Pancreas (tissue), 10 donors: ENCODE data around the gene FTH1. TPM values are rescaled to one million over a fixed set of nuclear protein-coding genes. Genes with fewer than 3 reads are reported as not detected.
A peak's percentile ranks its signal among the peaks of the same experiment; 100 is the strongest.

Experiments
- ATAC-seq, 4 donors: fragments of 200-7000 bp; cut with Tn5 transposase; one replicate each; pipeline versions ENCODE4 v1.8.0 to v1.9.1; 2020; ENCODE audit warnings: mild to moderate bottlenecking in 4 of 4, moderate library complexity in 4 of 4
- DNase-seq, 6 donors: peaks; one replicate each; pipeline ENCODE4 v3.0.0-alpha.2; 2020
- FAIRE-seq: peaks from 2 replicates; lab custom pipeline; 2012; peaks lifted over from hg19 to GRCh38; lab: Jason Lieb, UNC
- H3K27ac ChIP-seq, 4 donors: fragments of 200-600 bp; sonication (generic); 1 replicate in 3 of 4; 2 replicates in 1 of 4; pipeline versions ENCODE4 v1.5.0 to v1.8.0; 2020
- H3K27me3 ChIP-seq, 4 donors: fragments of 200-600 bp; one replicate each; pipeline ENCODE4 v1.8.0; 2021
- H3K36me3 ChIP-seq, 3 donors: fragments of 200-600 bp; sonication (generic) in 1 of 3; one replicate each; pipeline versions ENCODE4 v1.5.0 to v1.8.0; 2020 to 2021
- H3K4me1 ChIP-seq, 3 donors: fragments of 200-600 bp; one replicate each; pipeline ENCODE4 v1.8.0; 2021
- H3K4me3 ChIP-seq, 4 donors: fragments of 200-600 bp; sonication (generic) in 2 of 4; one replicate each; pipeline versions ENCODE4 v1.5.0 to v1.8.0; 2020 to 2021
- H3K9me3 ChIP-seq, 4 donors: fragments of 200-600 bp; one replicate each; pipeline ENCODE4 v1.8.0; 2021
- CTCF ChIP-seq, 4 donors: fragments of 200-600 bp; sonication (generic) in 3 of 4; IDR thresholded peaks; one replicate each; pipeline versions ENCODE4 v1.5.0 to v1.8.0; 2021; ENCODE audit warnings: antibody characterized with exemption in 4 of 4
- WGBS, 2 donors: extraction: QIAGEN DNeasy Blood & Tissue Kit; methylation state at CpG; one replicate each; pipeline ENCODE4 v1.1.7; 2013; 5-methylcytosine and 5-hydroxymethylcytosine counted together
- intact Hi-C, 3 donors: fragments of 100-400 bp; cut with DNase I; formaldehyde crosslinking; loops; one replicate each; pipeline versions ENCODE4 v1.11.1 to v1.14.2; 2022
- polyA plus RNA-seq, 2 donors: library from polyadenylated mRNA; stranded (reverse); fragments of 200-250 nt; gene quantifications; one replicate each; pipeline ENCODE4 v1.2.3, GENCODE V29; 2013
- total RNA-seq, 6 donors: library from RNA; stranded (reverse); fragmentation: NEBNext Ultra II Directional in 4 of 6; extraction: Animal tissue kit (Norgen Biotek cat#: 25700) in 4 of 6; gene quantifications; one replicate each; pipeline versions ENCODE4 v1.2.1 to v1.2.4, GENCODE V29; 2021 to 2023
- donor health status: healthy with polysubstance abuse.
- donor health status: DM: no; HTN: no; CAD: no; lungs with moderate emphysema.
- donor health status: DM: no; HTN: no; CAD: no.
- donor health status: control.
- donor health status: control.
- donor health status: Bipolar disorder and iron deficiency.
- donor health status: DM: yes; HTN: yes; CAD: no.
- donor health status: DM: no; HTN: no; CAD: no.
- donor health status: DM: no; HTN: no; CAD: no.
- donor health status: DM: yes; HTN: yes; CAD: no.

Gene FTH1
- total and polyA plus RNA-seq, 8 donors = 1,114 to 1,772 (median 1,396) TPM

GRCh38 chr11:61978703-61979661 is 11.5 kb upstream of the FTH1 start:
- DNase-seq = peak in 2 of 6 donors; percentile 34 to 50
- H3K27ac ChIP-seq = peak overlapping the region; percentile 33 to 99 (median 60)
- ATAC-seq = peak in 3 of 4 donors; percentile 3 to 29 (median 11)
- intact Hi-C loops = no loop called here
- no peaks in the 10 kb centered on the region for H3K36me3 ChIP-seq
- 54 to 57% methylated on average over 17 of the region's 17 CpGs for WGBS, 2 donors
- no peaks in the 10 kb centered on the region for H3K27me3 ChIP-seq
- no peaks in the 10 kb centered on the region for H3K9me3 ChIP-seq
- no peak for TF ChIP-seq CTCF (IDR thresholded peaks at IDR 0.05)
- H3K4me3 ChIP-seq = peak overlapping the region in 2 of 4 donors; percentile 45 to 46
- no peak for FAIRE-seq
- H3K4me1 ChIP-seq = peaks cover 21 to 46% (median 25%) of the 10 kb centered on the region in 3 donors

- no peaks in the 10 kb centered on the region for H3K36me3 ChIP-seq
- no peak for FAIRE-seq
- ATAC-seq = no peak
- WGBS, 2 donors = 31 to 34% methylated on average over 7 of the region's 7 CpGs
- H3K27me3 ChIP-seq = no peaks in the 10 kb centered on the region
- no peaks in the 10 kb centered on the region for H3K9me3 ChIP-seq
- no peak for TF ChIP-seq CTCF (IDR thresholded peaks at IDR 0.05)
- H3K27ac ChIP-seq = peak overlapping the region in 3 of 4 donors; percentile 86 to 99 (median 93)
- peak in 2 of 6 donors; percentile 19 to 27 for DNase-seq
- H3K4me1 ChIP-seq = peaks cover 34 to 44% (median 36%) of the 10 kb centered on the region in 3 donors
- H3K4me3 ChIP-seq = peak overlapping the region; percentile 14 to 46 (median 38)
- intact Hi-C loops = no loop called here
Observed at GRCh38 chr11:61976813-61977475, 9.5 kb upstream of the FTH1 start.

GRCh38 chr11:61976420-61976800 is 9.0 kb upstream of the FTH1 start:
- Histone ChIP-seq H3K4me1 (peaks cover 37 to 44% (median 38%) of the 10 kb centered on the region in 3 donors), H3K27ac (peak overlapping the region; percentile 86 to 99 (median 92)), H3K4me3 (peak overlapping the region; percentile 14 to 46 (median 38)), H3K9me3 (no peaks in the 10 kb centered on the region), H3K36me3 (no peaks in the 10 kb centered on the region), H3K27me3 (no peaks in the 10 kb centered on the region)
- no peak for TF ChIP-seq CTCF (IDR thresholded peaks at IDR 0.05)
- intact Hi-C loops = no loop called here
- ATAC-seq = no peak
- WGBS, 2 donors = 42 to 46% methylated on average over 8 of the region's 8 CpGs
- no peak for FAIRE-seq
- DNase-seq = peak in 1 of 6 donors; percentile 24

- TF ChIP-seq CTCF (IDR thresholded peaks at IDR 0.05) = no peak
- intact Hi-C loops = no loop called here
- peaks cover 43 to 50% (median 44%) of the 10 kb centered on the region in 3 donors for H3K4me1 ChIP-seq
- WGBS, 2 donors = 36 to 38% methylated on average over 15 of the region's 15 CpGs
- FAIRE-seq = no peak
- H3K4me3 ChIP-seq = peak overlapping the region; percentile 14 to 46 (median 38)
- H3K27me3 ChIP-seq = no peaks in the 10 kb centered on the region
- peak overlapping the region; percentile 86 to 99 (median 92) for H3K27ac ChIP-seq
- ATAC-seq = no peak
- no peaks in the 10 kb centered on the region for H3K36me3 ChIP-seq
- H3K9me3 ChIP-seq = no peaks in the 10 kb centered on the region
- peak in 3 of 6 donors; percentile 38 to 44 (median 41) for DNase-seq
Observed at GRCh38 chr11:61975638-61976419, 8.4 kb upstream of the FTH1 start.
